Naive thymus-derived CD8-positive, alpha-beta T cell (primary cell): ENCODE measurements around the gene OSTF1. TPM values are rescaled to one million over a fixed set of nuclear protein-coding genes. Genes with fewer than 3 reads are reported as not detected.

Source experiments
- ATAC-seq, 2 donors: fragments of 150-1000 bp; cut with Tn5 transposase in 1 of 2; sonication (Bioruptor Pico), chemical (Tn5 transposase) in 1 of 2; 1 replicate in 1 of 2; 2 replicates in 1 of 2; pipeline ENCODE4 v1.10.0; 2021; ENCODE audit warnings: mild to moderate bottlenecking in 2 of 2, moderate library complexity in 2 of 2
- POLR2A ChIA-PET: fragments of 350-600 bp; sonication (Branson Sonifier 250); formaldehyde crosslinking; loops from one replicate; lab custom pipeline; 2021; ENCODE audit warnings: antibody characterized with exemption; lab: Charles Lee
- DNase-seq, 10 donors: peaks; one replicate each; pipeline versions ENCODE4 v3.0.0 to v3.0.0-alpha.2; 2020 to 2022
- H3K27ac Mint-ChIP-seq, 10 donors: one replicate each; pipeline ENCODE4 v1.8.0; 2020 to 2022; ENCODE audit warnings: mild to moderate bottlenecking in 10 of 10, mixed read lengths in 10 of 10, moderate library complexity in 4 of 10, inconsistent platforms in 1 of 10
- H3K27me3 Mint-ChIP-seq, 5 donors: one replicate each; pipeline ENCODE4 v1.8.0; 2021 to 2022; ENCODE audit warnings: mixed read lengths in 5 of 5
- H3K36me3 Mint-ChIP-seq, 3 donors: one replicate each; pipeline ENCODE4 v1.8.0; 2020 to 2022; ENCODE audit warnings: mixed read lengths in 3 of 3, mild to moderate bottlenecking in 2 of 3, inconsistent platforms in 1 of 3
- H3K4me1 Mint-ChIP-seq, 4 donors: one replicate each; pipeline ENCODE4 v1.8.0; 2021 to 2022; ENCODE audit warnings: mixed read lengths in 4 of 4
- H3K4me3 Mint-ChIP-seq, 10 donors: one replicate each; pipeline ENCODE4 v1.8.0; 2020 to 2022; ENCODE audit warnings: mild to moderate bottlenecking in 10 of 10, mixed read lengths in 10 of 10, moderate library complexity in 6 of 10, inconsistent platforms in 1 of 10
- H3K9me3 Mint-ChIP-seq, 9 donors: one replicate each; pipeline ENCODE4 v1.8.0; 2020 to 2022; ENCODE audit warnings: mixed read lengths in 9 of 9, mild to moderate bottlenecking in 3 of 9, inconsistent platforms in 1 of 9, moderate library complexity in 1 of 9
- polyA plus RNA-seq, 3 donors: library from polyadenylated mRNA; unstranded; fragments of 300-500 nt; fragmentation: Illumina TruSeq; gene quantifications; one replicate each; pipeline ENCODE4 v1.2.3, GENCODE V29; 2021
- total RNA-seq, 8 experiments: library from RNA in 2 of 8; stranded (reverse) in 2 of 8; gene quantifications; one replicate each; pipeline ENCODE4 v1.2.3 and lab custom pipeline; 2021 to 2026

The OSTF1 gene
- total and polyA plus RNA-seq, 5 experiments from 2014 or later = 51.6 to 151 (median 131) TPM

- Mint-ChIP-seq H3K27me3 (no peaks in the 10 kb centered on the region), H3K27ac (peak overlapping the region; percentile 73 to 96 (median 88)), H3K36me3 (peaks cover 25 to 28% (median 28%) of the 10 kb centered on the region in 3 donors), H3K9me3 (peaks cover 5 to 17% (median 12%) of the 10 kb centered on the region in 9 donors), H3K4me1 (peaks cover 28 to 91% (median 77%) of the 10 kb centered on the region in 4 donors), H3K4me3 (peak overlapping the region in 9 of 10 donors; percentile 49 to 89 (median 60))
- POLR2A ChIA-PET = interaction anchor here (0.7 to 4.2 kb wide), 7 partner anchors 8 to 143 kb away, joined by 3 to 47 read pairs (median 4); partner anchors contain the start of genes CARNMT1, NMRK1 and OSTF1
- ATAC-seq = peak in 1 of 2 donors; percentile 19
- DNase-seq = no peak
Measured at GRCh38 chr9:75148561-75148960, 60.2 kb downstream of the OSTF1 start.

- ATAC-seq = peak in 1 of 2 donors; percentile 11
- POLR2A ChIA-PET = interaction anchor here (0.6 to 4.2 kb wide), 3 partner anchors 62 to 122 kb away, joined by 3 to 47 read pairs (median 4); partner anchors contain the start of genes CARNMT1, NMRK1 and OSTF1
- no peaks in the 10 kb centered on the region for H3K27me3 Mint-ChIP-seq
Measured at GRCh38 chr9:75149841-75150241, 61.5 kb downstream of the OSTF1 start.

DNA sequence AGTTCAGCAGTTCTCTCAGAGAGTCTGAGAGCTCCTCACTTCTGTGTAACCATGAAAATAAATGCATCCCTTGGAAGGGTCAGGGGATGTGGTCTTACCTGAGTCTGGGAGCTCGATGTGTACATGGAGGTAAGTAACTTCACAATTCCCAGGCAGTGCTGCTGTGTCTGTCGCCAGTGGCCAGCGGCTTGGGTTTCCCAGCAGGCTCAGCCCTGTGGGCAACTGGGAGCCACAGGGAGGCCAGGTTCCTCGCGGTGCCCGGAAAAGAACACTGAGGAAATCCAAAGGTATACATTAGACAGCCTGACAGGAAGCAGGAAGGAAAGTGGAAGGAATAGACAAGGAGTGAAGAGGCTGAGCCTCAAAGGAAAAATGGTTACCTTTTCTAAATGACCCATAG lies 62.2 kb downstream of the OSTF1 start:
- peaks cover 24 to 80% (median 73%) of the 10 kb centered on the region in 4 donors for H3K4me1 Mint-ChIP-seq
- H3K27ac Mint-ChIP-seq = peak overlapping the region; percentile 88 to 97 (median 96)
- H3K4me3 Mint-ChIP-seq = peak overlapping the region in 9 of 10 donors; percentile 65 to 87 (median 77)
- no peak for DNase-seq
- H3K9me3 Mint-ChIP-seq = peaks cover 0 to under 1% (median 0%) of the 10 kb centered on the region in 9 donors
- POLR2A ChIA-PET = interaction anchor here (1.4 to 4.2 kb wide), 2 partner anchors 63 to 123 kb away, joined by 4 to 47 read pairs; partner anchors contain the start of genes CARNMT1, NMRK1 and OSTF1
- no peaks in the 10 kb centered on the region for H3K27me3 Mint-ChIP-seq
- no peak for ATAC-seq
- H3K36me3 Mint-ChIP-seq = peaks cover 7 to 10% (median 10%) of the 10 kb centered on the region in 3 donors

More at GRCh38 chr9:75149841-75150241, 61.5 kb downstream of the OSTF1 start:
- peaks cover 3 to 7% (median 5%) of the 10 kb centered on the region in 9 donors for H3K9me3 Mint-ChIP-seq
- peaks cover 13 to 15% (median 15%) of the 10 kb centered on the region in 3 donors for H3K36me3 Mint-ChIP-seq
- H3K27ac Mint-ChIP-seq = peak overlapping the region; percentile 88 to 97 (median 96)
- peak overlapping the region; percentile 62 to 87 (median 77) for H3K4me3 Mint-ChIP-seq
- H3K4me1 Mint-ChIP-seq = peaks cover 26 to 87% (median 75%) of the 10 kb centered on the region in 4 donors
- DNase-seq = no peak

DNA sequence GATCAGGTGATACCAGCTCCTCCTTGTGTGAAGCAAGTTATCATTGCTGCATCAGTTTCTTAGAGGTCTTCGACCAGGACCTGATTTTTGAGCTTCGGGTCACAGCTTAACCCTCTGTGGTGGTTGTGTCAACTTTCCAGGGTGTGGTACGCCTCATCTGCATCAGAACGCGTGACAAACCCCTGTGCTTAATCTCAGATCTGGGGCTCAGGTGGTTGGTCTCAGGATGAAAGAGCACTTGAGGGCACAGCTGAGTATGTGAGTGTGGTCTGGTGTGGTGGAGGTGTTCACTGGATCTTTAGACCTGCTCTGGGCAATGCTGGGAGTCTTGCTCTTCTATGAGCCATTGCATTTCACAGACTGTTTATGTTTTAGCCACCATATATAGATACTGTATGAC lies 64.1 kb downstream of the OSTF1 start:
- ATAC-seq (peak; percentile 60 to 62), DNase-seq (peak in 5 of 10 donors; percentile 8 to 43 (median 37))
- Mint-ChIP-seq H3K36me3 (peaks cover 0 to 2% (median 2%) of the 10 kb centered on the region in 3 donors), H3K4me1 (peaks cover 28 to 80% (median 72%) of the 10 kb centered on the region in 4 donors), H3K27ac (peak overlapping the region; percentile 38 to 97 (median 94)), H3K27me3 (no peaks in the 10 kb centered on the region), H3K9me3 (no peaks in the 10 kb centered on the region), H3K4me3 (peak overlapping the region in 9 of 10 donors; percentile 48 to 85 (median 74))
- POLR2A ChIA-PET = interaction anchor here (0.6 to 1.6 kb wide), 5 partner anchors 8 to 124 kb away, joined by 3 to 8 read pairs (median 4); partner anchors contain the start of genes CARNMT1, NMRK1 and OSTF1

- Mint-ChIP-seq H3K27me3 (no peaks in the 10 kb centered on the region), H3K36me3 (peaks cover 0 to 4% (median 4%) of the 10 kb centered on the region in 3 donors), H3K27ac (peak overlapping the region in 8 of 10 donors; percentile 12 to 84 (median 53)), H3K9me3 (no peaks in the 10 kb centered on the region), H3K4me3 (peak overlapping the region in 5 of 10 donors; percentile 18 to 65 (median 37)), H3K4me1 (peaks cover 11 to 42% (median 34%) of the 10 kb centered on the region in 4 donors)
- peak in 1 of 2 donors; percentile 55 for ATAC-seq
- POLR2A ChIA-PET = interaction anchor here (1.1 kb wide), 1 partner anchor 9 kb away, joined by 4 read pairs; no protein-coding TSS in a partner anchor
- no peak for DNase-seq
Measured at GRCh38 chr9:75156858-75157257, 68.5 kb downstream of the OSTF1 start.

DNA sequence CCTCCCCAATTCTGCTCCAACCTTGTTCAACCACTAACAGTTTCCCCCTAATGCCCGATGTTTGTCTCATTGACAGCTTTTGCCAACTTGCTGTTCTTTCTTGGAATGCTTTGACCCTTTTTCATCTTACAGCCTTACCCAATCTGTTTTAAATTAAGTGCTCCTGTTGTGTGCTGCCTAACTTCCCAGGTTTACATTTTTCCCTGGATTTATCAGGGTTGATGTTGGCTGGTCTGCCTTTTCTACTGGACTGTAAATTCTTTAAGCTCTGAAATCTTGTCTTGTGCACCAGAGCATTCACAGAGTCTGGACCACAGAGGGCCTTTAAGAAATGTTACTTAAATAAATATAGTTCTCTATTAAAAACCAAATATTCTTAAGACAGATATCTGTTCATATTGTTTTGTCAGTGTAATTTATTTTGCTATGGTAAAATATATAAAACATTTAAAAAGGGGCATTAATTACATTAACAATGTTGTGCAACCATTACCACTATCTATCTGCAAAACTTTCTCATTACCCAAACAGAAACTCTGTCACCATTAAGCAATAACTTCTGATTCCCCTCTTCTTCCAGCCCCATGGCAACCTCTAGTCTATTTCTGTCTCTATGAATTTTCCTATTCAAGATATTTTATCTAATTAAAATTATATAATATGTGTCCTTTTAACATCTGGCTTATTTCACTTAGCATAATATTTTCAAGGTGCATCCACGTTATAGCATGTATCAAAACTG lies 73.0 kb downstream of the OSTF1 start:
- Mint-ChIP-seq H3K4me1 (peaks cover 6 to 13% (median 11%) of the 10 kb centered on the region in 4 donors), H3K27me3 (no peaks in the 10 kb centered on the region), H3K4me3 (no peak overlapping the region), H3K9me3 (peaks cover 0 to 18% (median 4%) of the 10 kb centered on the region in 9 donors), H3K36me3 (peaks cover 5 to 22% (median 19%) of the 10 kb centered on the region in 3 donors), H3K27ac (peak overlapping the region in 4 of 10 donors; percentile 37 to 73 (median 52))
- DNase-seq (no peak), ATAC-seq (no peak)
- POLR2A ChIA-PET = no interaction called here

- Mint-ChIP-seq H3K27me3 (no peaks in the 10 kb centered on the region), H3K4me3 (no peak overlapping the region), H3K9me3 (peaks cover 2 to 29% (median 17%) of the 10 kb centered on the region in 9 donors), H3K27ac (no peak overlapping the region), H3K4me1 (peaks cover 7 to 19% (median 13%) of the 10 kb centered on the region in 4 donors), H3K36me3 (peaks cover 25 to 43% (median 38%) of the 10 kb centered on the region in 3 donors)
- DNase-seq (no peak), ATAC-seq (no peak)
- POLR2A ChIA-PET = interaction anchor here (1.1 kb wide), 1 partner anchor 75 kb away, joined by 3 read pairs; no protein-coding TSS in a partner anchor
Measured at GRCh38 chr9:75163764-75164163, 75.5 kb downstream of the OSTF1 start.

DNA sequence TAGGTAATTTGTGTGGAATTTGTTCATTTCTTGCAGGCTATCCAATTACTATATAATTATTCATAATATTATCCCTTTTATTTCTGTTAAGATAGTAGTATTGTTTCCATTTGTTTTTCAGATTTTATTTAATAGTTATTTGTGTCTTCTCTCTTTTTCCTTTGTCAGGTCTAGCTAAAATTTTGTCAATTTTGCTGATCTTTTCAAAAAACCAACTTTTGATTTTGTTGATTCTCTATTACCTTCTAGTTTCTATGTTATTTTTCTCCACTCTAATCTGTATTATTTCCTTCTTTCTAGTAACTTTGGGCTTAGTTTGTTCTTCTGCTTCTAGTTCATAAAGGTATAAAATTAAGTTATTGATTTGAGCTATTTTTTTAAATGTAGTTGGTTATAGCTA lies 76.3 kb downstream of the OSTF1 start:
- no peak for DNase-seq
- POLR2A ChIA-PET = interaction anchor here (0.6 kb wide), 1 partner anchor 78 kb away, joined by 4 read pairs; no protein-coding TSS in a partner anchor
- Mint-ChIP-seq H3K4me1 (peaks cover 9 to 19% (median 13%) of the 10 kb centered on the region in 4 donors), H3K36me3 (peaks cover 25 to 49% (median 46%) of the 10 kb centered on the region in 3 donors), H3K27ac (no peak overlapping the region), H3K27me3 (no peaks in the 10 kb centered on the region), H3K4me3 (no peak overlapping the region), H3K9me3 (peaks cover 4 to 29% (median 17%) of the 10 kb centered on the region in 9 donors)
- ATAC-seq = no peak

- peaks cover 10 to 19% (median 15%) of the 10 kb centered on the region in 4 donors for H3K4me1 Mint-ChIP-seq
- POLR2A ChIA-PET = no interaction called here
- H3K27me3 Mint-ChIP-seq = no peaks in the 10 kb centered on the region
- DNase-seq (no peak), ATAC-seq (no peak)
- H3K36me3 Mint-ChIP-seq = peaks cover 25 to 60% (median 54%) of the 10 kb centered on the region in 3 donors
- peak overlapping the region in 5 of 10 donors; percentile 21 to 68 (median 47) for H3K27ac Mint-ChIP-seq
- H3K9me3 Mint-ChIP-seq = peaks cover 4 to 29% (median 17%) of the 10 kb centered on the region in 9 donors
- peak overlapping the region in 4 of 10 donors; percentile 0 to 44 (median 26) for H3K4me3 Mint-ChIP-seq
Measured at GRCh38 chr9:75167281-75167680, 79.0 kb downstream of the OSTF1 start.

- ATAC-seq (no peak), DNase-seq (no peak)
- Mint-ChIP-seq H3K9me3 (peaks cover 4 to 29% (median 17%) of the 10 kb centered on the region in 9 donors), H3K27me3 (no peaks in the 10 kb centered on the region), H3K4me1 (peaks cover 10 to 27% (median 15%) of the 10 kb centered on the region in 4 donors), H3K27ac (peak overlapping the region in 3 of 10 donors; percentile 11 to 24 (median 15)), H3K4me3 (no peak overlapping the region), H3K36me3 (peaks cover 25 to 57% (median 54%) of the 10 kb centered on the region in 3 donors)
- POLR2A ChIA-PET = no interaction called here
Measured at GRCh38 chr9:75168270-75169178, 80.2 kb downstream of the OSTF1 start.

GRCh38 chr9:75169623-75170022 lies 81.3 kb downstream of the OSTF1 start:
- ATAC-seq = no peak
- DNase-seq = no peak
- POLR2A ChIA-PET = interaction anchor here (0.6 to 0.7 kb wide), 2 partner anchors 78 to 747 kb away, joined by 3 to 4 read pairs; no protein-coding TSS in a partner anchor
- peaks cover 8 to 27% (median 15%) of the 10 kb centered on the region in 4 donors for H3K4me1 Mint-ChIP-seq
- H3K9me3 Mint-ChIP-seq = peaks cover 4 to 28% (median 17%) of the 10 kb centered on the region in 9 donors
- H3K27ac Mint-ChIP-seq = peak overlapping the region in 2 of 10 donors; percentile 26 to 71
- H3K36me3 Mint-ChIP-seq = peaks cover 25 to 53% (median 49%) of the 10 kb centered on the region in 3 donors
- no peaks in the 10 kb centered on the region for H3K27me3 Mint-ChIP-seq
- H3K4me3 Mint-ChIP-seq = no peak overlapping the region
